Measurements from ENCODE around the gene MORN2. TPM values are rescaled to one million over a fixed set of nuclear protein-coding genes. Genes with fewer than 3 reads are reported as not detected.

The MORN2 gene
- 0.67 and 0.81 TPM in 2 replicates for total RNA-seq (2011; cell fraction: chromatin; rRNA removed; ENCODE audit: low replicate concordance)
- total RNA-seq (2011; cell fraction: nucleolus; rRNA removed): 1.2 and 2.2 TPM in 2 replicates
- total RNA-seq (2011; cell fraction: nucleoplasm; rRNA removed): 2.1 and 2.8 TPM in 2 replicates
- 10.4 and 10.8 TPM in 2 replicates for total RNA-seq (2014; rRNA removed)
- 20.8 and 21.1 TPM in 2 replicates for total RNA-seq (2014; rRNA removed; fragmentation: Illumina TruSeq; extraction: Trizol)
- 16.9 and 23.6 TPM in 2 replicates for total RNA-seq (2015; rRNA removed; fragmentation: Illumina TruSeq; extraction: Trizol)
- total RNA-seq (2021): 10.2 and 10.4 TPM in 2 replicates
- 11.9 and 18.5 TPM in 2 replicates for polyA plus RNA-seq (2011; rRNA removed)
- 3.2 and 6.2 TPM in 2 replicates for polyA plus RNA-seq (2011; cell fraction: cytosol; rRNA removed)
- polyA plus RNA-seq (2011; cell fraction: nucleus; rRNA removed): 1.7 and 3.2 TPM in 2 replicates
- 12.1 and 35.2 TPM in 2 replicates for polyA plus RNA-seq (2012)
- 15.3 and 16.9 TPM in 2 replicates for polyA plus RNA-seq (2014; fragmentation: Illumina TruSeq; extraction: Trizol)
- polyA plus RNA-seq (2014; fragmentation: Nextera tagmentation; extraction: Ambion mirVana): 10 to 100 TPM; 35.4 to 39.5 TPM
- 19.4 and 25.8 TPM in 2 replicates for polyA plus RNA-seq (2014; rRNA removed)
- polyA minus RNA-seq (2011; rRNA and poly(A)+ RNA removed): 9.4 and 10.2 TPM in 2 replicates
- 3.2 TPM in 1 of 2 replicates, not detected in the other for polyA minus RNA-seq (2011; cell fraction: cytosol; rRNA and poly(A)+ RNA removed)
- polyA minus RNA-seq (2011; cell fraction: nucleus; rRNA and poly(A)+ RNA removed): 0.67 and 1.00 TPM in 2 replicates
- percentile 60 among the genes with signal in this experiment for Bru-seq, nascent RNA
- BruChase-seq, experiment 1, labeled RNA remaining after a 2-hour chase: percentile 54 among the genes with signal in this experiment
- BruChase-seq, experiment 2, labeled RNA remaining after a 6-hour chase: percentile 50 among the genes with signal in this experiment
- long read RNA-seq, experiment 1, transcript MORN2-201 (5 exons, 739 nt): major isoform, 15 of 18 reads
- long read RNA-seq, experiment 1, partial matches to known transcripts: 2 of 18 reads
- long read RNA-seq, experiment 1, other reads (novel, unspliced or antisense): 1 of 18 reads
- long read RNA-seq, experiment 2, transcript MORN2-201 (5 exons, 739 nt): major isoform, 7 of 9 reads
- long read RNA-seq, experiment 2, partial matches to known transcripts: 0 of 9 reads
- long read RNA-seq, experiment 2, other reads (novel, unspliced or antisense): 1 of 9 reads
- long read RNA-seq, experiment 3, transcript MORN2-201 (5 exons, 739 nt): major isoform, 13 of 14 reads
- long read RNA-seq, experiment 3, partial matches to known transcripts: 1 of 14 reads
- long read RNA-seq, experiment 3, other reads (novel, unspliced or antisense): 0 of 14 reads

- Histone ChIP-seq H3K79me2 (ENCODE audit: control insufficient read depth, insufficient read depth, low read length) (peaks cover 21% of the 10 kb centered on the region), H4K20me1 (replicated peaks; ENCODE audit: control insufficient read depth, insufficient read depth, low read length) (no peaks in the 10 kb centered on the region), H3K4me3 (peak within 1 kb of the TSS; percentile 62), H2AFZ (ENCODE audit: low read depth, low read length) (peak within 1 kb of the TSS; percentile 98), H3K9me3 (replicated peaks; ENCODE audit: control insufficient read depth, insufficient read depth, low read depth, low read length) (no peaks in the 10 kb centered on the region), H3K4me2 (ENCODE audit: insufficient read depth, low read length) (peak within 1 kb of the TSS; percentile 96), H3K27me3 (ENCODE audit: control insufficient read depth in 2 of 2, insufficient read depth in 2 of 2, low read length in 2 of 2) (no peaks in the 10 kb centered on the region), H3K4me1 (replicated peaks in 1 of 2; ENCODE audit: control insufficient read depth in 2 of 2, insufficient read depth in 2 of 2, low read length in 2 of 2) (peaks cover 0 to 10% of the 10 kb centered on the region in 2 experiments; a peak in 2 of 5 replicates), H3K9ac (ENCODE audit: insufficient read depth in 1 of 2, low read depth in 2 of 2, low read length in 2 of 2) (peak within 1 kb of the TSS; percentile 66 to 95), H3K36me3 (ENCODE audit: control insufficient read depth, insufficient read depth, low read length) (no peaks in the 10 kb centered on the region), H3K27ac (ENCODE audit: extremely low read depth, low read depth, low read length) (peak within 1 kb of the TSS; percentile 42), H3K9me1 (ENCODE audit: control insufficient read depth, insufficient read depth, low read length) (no peaks in the 10 kb centered on the region)
- in situ Hi-C loops (cut with MboI): no loop called here
- POLR2A ChIA-PET: interaction anchor here (0.6 to 3.3 kb wide), 8 partner anchors 8 to 216 kb away, joined by 3 to 23 read pairs (median 4); partner anchors contain the start of gene SRSF7
- CTCF ChIA-PET (ENCODE audit: low intra/inter-chr PET ratio): no interaction called here
- intact Hi-C loops (cut with micrococcal nuclease): no loop called here
- under 1% methylated on average over 51 of the region's 52 CpGs for WGBS (ENCODE audit: insufficient coverage, low coverage, missing lambda C conversion rate)
- ATAC-seq: peak; percentile 100
- peak; percentile 90 to 96 (median 94) for DNase-seq (ENCODE audit: extremely low read depth in 1 of 4, low spot score in 3 of 4)
- BruUV-seq (replicated peaks): TSS peak; percentile 70
- peak; percentile 71 for FAIRE-seq
- TF ChIP-seq CBFB (CRISPR knock-in tag; IDR thresholded peaks at IDR 0.05): peak; percentile 51; the same call in 1 of the 2 replicates
- TF ChIP-seq GABPA (tag; conservative IDR thresholded peaks at IDR 0.05; ENCODE audit: low read depth): peak; percentile 97
- no peak for TF ChIP-seq SAFB2 (IDR thresholded peaks at IDR 0.05; ENCODE audit: borderline replicate concordance, low read depth, low read length, severe bottlenecking)
- peak; percentile 93; the same call in 1 of the 2 replicates for TF ChIP-seq CTBP1 (IDR thresholded peaks at IDR 0.05; ENCODE audit: borderline replicate concordance)
- TF ChIP-seq ETV5 (CRISPR knock-in tag; IDR thresholded peaks at IDR 0.05; ENCODE audit: low read depth): no peak
- TF ChIP-seq, protein P1, sequence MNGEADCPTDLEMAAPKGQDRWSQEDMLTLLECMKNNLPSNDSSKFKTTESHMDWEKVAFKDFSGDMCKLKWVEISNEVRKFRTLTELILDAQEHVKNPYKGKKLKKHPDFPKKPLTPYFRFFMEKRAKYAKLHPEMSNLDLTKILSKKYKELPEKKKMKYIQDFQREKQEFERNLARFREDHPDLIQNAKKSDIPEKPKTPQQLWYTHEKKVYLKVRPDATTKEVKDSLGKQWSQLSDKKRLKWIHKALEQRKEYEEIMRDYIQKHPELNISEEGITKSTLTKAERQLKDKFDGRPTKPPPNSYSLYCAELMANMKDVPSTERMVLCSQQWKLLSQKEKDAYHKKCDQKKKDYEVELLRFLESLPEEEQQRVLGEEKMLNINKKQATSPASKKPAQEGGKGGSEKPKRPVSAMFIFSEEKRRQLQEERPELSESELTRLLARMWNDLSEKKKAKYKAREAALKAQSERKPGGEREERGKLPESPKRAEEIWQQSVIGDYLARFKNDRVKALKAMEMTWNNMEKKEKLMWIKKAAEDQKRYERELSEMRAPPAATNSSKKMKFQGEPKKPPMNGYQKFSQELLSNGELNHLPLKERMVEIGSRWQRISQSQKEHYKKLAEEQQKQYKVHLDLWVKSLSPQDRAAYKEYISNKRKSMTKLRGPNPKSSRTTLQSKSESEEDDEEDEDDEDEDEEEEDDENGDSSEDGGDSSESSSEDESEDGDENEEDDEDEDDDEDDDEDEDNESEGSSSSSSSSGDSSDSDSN (IDR thresholded peaks at IDR 0.05; ENCODE audit: borderline replicate concordance in 1 of 2, low read depth in 2 of 2, low read length in 2 of 2): 0 out of 4 replicates have a peak, but pooled peaks of 1 of the 2 experiments have one; percentile 16
- peak; percentile 55 for TF ChIP-seq L3MBTL2 (IDR thresholded peaks at IDR 0.05)
- peak; percentile 56 for TF ChIP-seq POLR2B (IDR thresholded peaks at IDR 0.05; ENCODE audit: low read depth, partially characterized antibody)
- 0 out of 2 replicates have a peak, but pooled peaks have one; percentile 52 for TF ChIP-seq FOXP1 (CRISPR knock-in tag; IDR thresholded peaks at IDR 0.05)
- TF ChIP-seq, protein P2, sequence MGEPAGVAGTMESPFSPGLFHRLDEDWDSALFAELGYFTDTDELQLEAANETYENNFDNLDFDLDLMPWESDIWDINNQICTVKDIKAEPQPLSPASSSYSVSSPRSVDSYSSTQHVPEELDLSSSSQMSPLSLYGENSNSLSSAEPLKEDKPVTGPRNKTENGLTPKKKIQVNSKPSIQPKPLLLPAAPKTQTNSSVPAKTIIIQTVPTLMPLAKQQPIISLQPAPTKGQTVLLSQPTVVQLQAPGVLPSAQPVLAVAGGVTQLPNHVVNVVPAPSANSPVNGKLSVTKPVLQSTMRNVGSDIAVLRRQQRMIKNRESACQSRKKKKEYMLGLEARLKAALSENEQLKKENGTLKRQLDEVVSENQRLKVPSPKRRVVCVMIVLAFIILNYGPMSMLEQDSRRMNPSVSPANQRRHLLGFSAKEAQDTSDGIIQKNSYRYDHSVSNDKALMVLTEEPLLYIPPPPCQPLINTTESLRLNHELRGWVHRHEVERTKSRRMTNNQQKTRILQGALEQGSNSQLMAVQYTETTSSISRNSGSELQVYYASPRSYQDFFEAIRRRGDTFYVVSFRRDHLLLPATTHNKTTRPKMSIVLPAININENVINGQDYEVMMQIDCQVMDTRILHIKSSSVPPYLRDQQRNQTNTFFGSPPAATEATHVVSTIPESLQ (CRISPR knock-in tag; IDR thresholded peaks at IDR 0.05): peak; percentile 40; the same call in 1 of the 2 replicates
Observed at GRCh38 chr2:38875576-38876367, at the start of gene MORN2, which contains the start of gene DHX57. Gene MORN2, plus strand, starts transcription at chr2:38875976. Gene DHX57, minus strand, starts transcription at chr2:38875934. Its CDS starts 7,529 bp downstream, at chr2:38868405.

Measured in K562 (cell line).